Gastroesophageal sphincter (tissue), 3 donors: ENCODE results near the gene GRM4.

Source experiments
- EP300 ChIP-seq: sonication (generic); formaldehyde crosslinking; IDR thresholded peaks from one replicate; pipeline ENCODE4 v1.6.1; 2017; ENCODE audit warnings: antibody characterized with exemption, mild to moderate bottlenecking
- POLR2A ChIP-seq, 2 donors: fragments of 450-650 bp; IDR thresholded peaks; one replicate each; pipeline ENCODE4 v1.6.1; 2017; ENCODE audit warnings: antibody characterized with exemption in 2 of 2, mild to moderate bottlenecking in 2 of 2, moderate library complexity in 1 of 2
- POLR2AphosphoS5 ChIP-seq: sonication (generic); formaldehyde crosslinking; IDR thresholded peaks from one replicate; pipeline ENCODE4 v1.6.1; 2017; ENCODE audit warnings: antibody characterized with exemption
- TF ChIP-seq, protein P1 (sequence below), 4 experiments: fragments of 200-600 bp in 2 of 4; fragments of 450-650 bp in 2 of 4; sonication (generic) in 1 of 4; IDR thresholded peaks; one replicate each; pipeline ENCODE4 v1.5.1; 2017 to 2019; ENCODE audit warnings: antibody characterized with exemption in 4 of 4, mild to moderate bottlenecking in 2 of 4, moderate library complexity in 2 of 4

DNA sequence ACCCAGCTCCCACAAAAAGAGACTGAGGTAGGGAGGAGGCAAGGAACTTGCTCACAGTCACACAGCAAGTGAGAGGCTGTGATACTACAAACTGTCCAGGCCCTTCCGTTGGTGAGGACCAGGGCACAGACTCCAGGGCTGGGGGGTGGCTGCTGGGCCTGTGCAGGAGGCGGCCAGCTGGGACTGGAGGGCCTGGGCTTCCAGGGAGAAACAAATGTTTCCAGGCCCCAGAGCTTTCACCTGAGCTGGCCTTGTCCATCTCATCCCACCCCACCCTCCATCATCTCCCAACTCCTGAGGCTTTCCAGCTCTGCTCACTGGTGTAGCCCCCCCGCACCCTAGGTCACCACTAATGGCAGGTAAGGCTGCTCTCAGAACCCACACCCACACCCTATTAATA lies 86.0 kb downstream of the GRM4 start:
- TF ChIP-seq, protein P1, sequence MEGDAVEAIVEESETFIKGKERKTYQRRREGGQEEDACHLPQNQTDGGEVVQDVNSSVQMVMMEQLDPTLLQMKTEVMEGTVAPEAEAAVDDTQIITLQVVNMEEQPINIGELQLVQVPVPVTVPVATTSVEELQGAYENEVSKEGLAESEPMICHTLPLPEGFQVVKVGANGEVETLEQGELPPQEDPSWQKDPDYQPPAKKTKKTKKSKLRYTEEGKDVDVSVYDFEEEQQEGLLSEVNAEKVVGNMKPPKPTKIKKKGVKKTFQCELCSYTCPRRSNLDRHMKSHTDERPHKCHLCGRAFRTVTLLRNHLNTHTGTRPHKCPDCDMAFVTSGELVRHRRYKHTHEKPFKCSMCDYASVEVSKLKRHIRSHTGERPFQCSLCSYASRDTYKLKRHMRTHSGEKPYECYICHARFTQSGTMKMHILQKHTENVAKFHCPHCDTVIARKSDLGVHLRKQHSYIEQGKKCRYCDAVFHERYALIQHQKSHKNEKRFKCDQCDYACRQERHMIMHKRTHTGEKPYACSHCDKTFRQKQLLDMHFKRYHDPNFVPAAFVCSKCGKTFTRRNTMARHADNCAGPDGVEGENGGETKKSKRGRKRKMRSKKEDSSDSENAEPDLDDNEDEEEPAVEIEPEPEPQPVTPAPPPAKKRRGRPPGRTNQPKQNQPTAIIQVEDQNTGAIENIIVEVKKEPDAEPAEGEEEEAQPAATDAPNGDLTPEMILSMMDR (IDR thresholded peaks at IDR 0.05): no peak
- TF ChIP-seq POLR2A (IDR thresholded peaks at IDR 0.05): no peak
- no peak for TF ChIP-seq EP300
- no peak for TF ChIP-seq POLR2AphosphoS5
